GM12865 (cell line): ENCODE measurements around the gene NOA1.
"Not testable (repeated sequence)": the region's sequence is repeated elsewhere in the genome, so short reads cannot be mapped to it uniquely, and the experiment has no call there.

Experiments
- DNase-seq: peaks from one replicate; pipeline ENCODE4 v3.0.0; 2010; ENCODE audit warnings: low read depth
- H3K4me3 ChIP-seq: 2 replicates; pipeline ENCODE4 v1.5.1; 2011; ENCODE audit warnings: mild to moderate bottlenecking, low read depth, low read length, control low read depth
- CTCF ChIP-seq: IDR thresholded peaks from 2 replicates; pipeline ENCODE4 v1.5.1; 2011; ENCODE audit warnings: low read length, control low read depth, low read depth, inconsistent platforms; ENCODE audit not compliant: insufficient read depth; ENCODE audit errors: missing control alignments

NOA1 gene

GRCh38 chr4:56961107-56961500 is 16.3 kb downstream of the NOA1 start:
- no peak for TF ChIP-seq CTCF
- no peak for DNase-seq
- no peak overlapping the region for H3K4me3 ChIP-seq

DNA sequence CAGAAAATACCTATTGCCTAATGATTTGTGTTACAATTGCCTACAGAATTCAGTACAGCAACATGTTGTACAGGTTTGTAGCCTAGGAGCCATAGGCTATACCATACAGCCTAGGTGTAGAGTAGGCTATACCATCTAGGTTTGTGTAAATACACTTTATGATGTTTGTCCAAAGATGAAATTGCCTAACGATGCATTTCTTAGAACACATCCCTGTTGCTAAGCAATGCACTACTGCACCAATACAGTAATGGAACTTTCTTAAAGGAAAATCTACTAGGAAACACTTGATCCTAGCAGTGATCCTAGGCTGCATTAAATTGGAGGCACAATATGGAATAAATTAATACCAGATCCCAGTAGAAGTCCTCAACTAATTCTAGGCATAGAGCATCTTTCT is 18.3 kb downstream of the NOA1 start:
- H3K4me3 ChIP-seq = no peak overlapping the region
- TF ChIP-seq CTCF = no peak
- DNase-seq = no peak

DNA sequence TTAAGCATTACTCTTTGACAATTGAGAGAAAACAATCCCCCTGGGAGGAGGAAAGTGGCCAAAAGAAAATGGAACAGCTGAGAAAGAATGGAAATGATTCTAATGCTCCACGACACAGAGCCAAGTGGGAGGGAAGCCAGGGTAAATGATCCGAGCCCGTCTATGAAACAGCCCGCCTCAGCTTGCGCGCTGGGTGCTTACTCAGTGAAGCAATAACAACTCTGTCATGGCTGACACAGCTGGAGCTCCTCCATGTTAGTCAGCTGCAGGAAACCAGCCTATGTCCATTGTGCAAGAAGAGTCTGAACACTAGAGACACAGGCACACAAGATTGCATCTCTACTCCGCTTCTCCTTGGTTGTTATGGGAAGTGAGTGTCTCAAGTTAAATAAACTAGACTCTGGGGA is 19.3 kb downstream of the NOA1 start:
- TF ChIP-seq CTCF = no peak
- no peak overlapping the region for H3K4me3 ChIP-seq
- DNase-seq = no peak

GRCh38 chr4:56953680-56954520 is 23.5 kb downstream of the NOA1 start:
- no peak for DNase-seq
- TF ChIP-seq CTCF = no peak
- H3K4me3 ChIP-seq = no peak overlapping the region

- no peak overlapping the region for H3K4me3 ChIP-seq
- no peak for DNase-seq
- TF ChIP-seq CTCF = no peak
Measured at GRCh38 chr4:56941403-56941802, 36.0 kb downstream of the NOA1 start.

- H3K4me3 ChIP-seq = no peak overlapping the region
- TF ChIP-seq CTCF = no peak
- no peak for DNase-seq
Measured at GRCh38 chr4:56940971-56941370, 36.4 kb downstream of the NOA1 start.

DNA sequence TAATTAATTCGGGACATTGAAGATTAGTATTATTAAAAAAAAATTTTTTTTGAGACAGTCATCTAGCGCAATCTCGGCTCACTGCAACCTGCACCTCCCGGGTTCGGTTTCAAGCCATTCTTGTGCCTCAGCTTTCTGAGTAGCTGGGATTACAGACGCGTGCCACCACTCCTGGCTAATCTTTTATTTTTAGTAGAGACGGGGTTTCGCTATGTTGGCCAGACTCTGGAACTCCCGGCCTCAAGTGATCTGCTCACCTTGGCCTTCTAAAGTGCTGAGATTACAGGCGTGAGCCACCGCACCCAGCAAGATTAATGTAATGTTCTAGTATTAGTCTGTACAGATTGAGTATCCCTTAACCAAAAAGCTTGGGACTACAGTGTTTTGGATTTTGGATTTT is 37.0 kb downstream of the NOA1 start:
- DNase-seq = no peak
- no peak for TF ChIP-seq CTCF
- H3K4me3 ChIP-seq = no peak overlapping the region

DNA sequence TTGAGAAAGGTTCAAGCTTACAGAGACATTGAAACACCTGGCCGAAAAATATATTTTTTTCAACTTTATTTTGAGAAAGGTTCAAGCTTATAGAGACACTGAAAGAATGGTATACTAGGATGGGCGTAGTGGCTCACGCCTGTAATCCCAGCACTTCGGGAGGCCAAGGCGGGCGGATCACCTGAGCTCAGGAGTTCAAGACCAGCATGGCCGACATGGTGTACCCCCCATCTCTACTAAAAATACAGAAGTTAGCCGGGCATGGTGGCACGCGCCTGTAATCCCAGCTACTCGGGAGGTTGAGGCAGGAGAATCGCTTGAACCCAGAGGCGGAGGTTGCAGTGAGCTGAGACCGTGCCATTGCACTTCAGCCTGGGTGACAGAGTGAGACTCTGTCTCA is 37.6 kb downstream of the NOA1 start:
- H3K4me3 ChIP-seq, DNase-seq: not testable (repeated sequence)
